ENCODE measurements around the gene AUTS2.

DNA sequence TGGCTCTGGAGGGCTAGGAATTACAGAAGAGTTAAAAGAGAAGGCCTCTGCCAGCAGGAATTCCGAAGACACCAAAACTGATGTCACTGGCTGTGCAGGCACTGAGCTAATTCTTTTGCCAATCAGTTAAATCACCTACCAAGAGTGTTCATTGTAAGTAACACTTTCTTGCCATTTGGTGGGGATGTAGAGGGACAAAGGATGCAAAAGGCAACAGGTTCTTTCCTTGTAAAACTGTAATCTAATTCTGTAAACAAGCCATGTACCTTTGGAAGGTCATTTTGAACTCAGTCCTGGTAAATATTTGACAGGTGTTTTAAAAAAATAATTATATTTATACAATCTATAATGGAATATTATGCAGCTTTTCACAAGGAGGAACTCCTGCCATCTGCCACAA lies 438.4 kb downstream of the AUTS2 start:
- TF ChIP-seq POLR2AphosphoS5 (IDR thresholded peaks at IDR 0.05) (no peak), POLR2A (IDR thresholded peaks at IDR 0.05) (no peak)

Measured in breast epithelium (tissue), 3 donors.